ENCODE results near the gene HNRNPUL2. TPM values are rescaled to one million over a fixed set of nuclear protein-coding genes. Genes with fewer than 3 reads are reported as not detected.

HNRNPUL2 gene
- total and polyA plus RNA-seq, 2 donors (not counting 3 experiments of a cell fraction or from before 2014, with no cell fraction given): 18.3 to 56.2 TPM

- Histone ChIP-seq H3K36me3 (ENCODE audit: control insufficient read depth in 2 of 2, extremely low read depth in 1 of 2, insufficient read depth in 2 of 2, low read length in 2 of 2) (peaks cover 0 to 17% of the 10 kb centered on the region in 2 experiments), H3K27me3 (ENCODE audit: control insufficient read depth in 2 of 2, insufficient read depth in 2 of 2, low read length in 2 of 2) (no peaks in the 10 kb centered on the region), H3K27ac (ENCODE audit: insufficient read depth, low read depth, low read length) (peak overlapping the region; percentile 74), H3K79me2 (ENCODE audit: control insufficient read depth, insufficient read depth, low read length) (peaks cover 16% of the 10 kb centered on the region), H2AFZ (ENCODE audit: low read depth, low read length) (peak overlapping the region; percentile 72), H4K20me1 (replicated peaks; ENCODE audit: control insufficient read depth, extremely low read depth, insufficient read depth, low read length) (no peaks in the 10 kb centered on the region), H3K4me2 (ENCODE audit: insufficient read depth, low read length) (peak overlapping the region; percentile 71), H3K4me1 (ENCODE audit: control insufficient read depth, extremely low read depth, insufficient read depth, low read length) (peaks cover 11% of the 10 kb centered on the region), H3K9me3 (replicated peaks; ENCODE audit: control insufficient read depth, insufficient read depth, low read length) (no peaks in the 10 kb centered on the region), H3K9me1 (replicated peaks; ENCODE audit: control insufficient read depth, extremely low read depth, insufficient read depth, low read length) (no peaks in the 10 kb centered on the region), H3K4me3 (replicated peaks in 1 of 3; ENCODE audit: insufficient read depth in 1 of 3, low read depth in 1 of 3, low read length in 3 of 3) (peak overlapping the region; percentile 76 to 93 (median 79)), H3K9ac (replicated peaks; ENCODE audit: extremely low read depth, insufficient read depth, low read length) (peak overlapping the region; percentile 85)
- BruUV-seq (replicated peaks): TSS peak; percentile 53
- intact Hi-C loops (cut with micrococcal nuclease): loop anchor here (2.0 kb wide), 1 partner anchor 14 kb away; the partner anchor contains the start of genes C11orf98 and CSKMT
- FAIRE-seq: no peak
- dilution Hi-C loops (cut with MboI; ENCODE audit: extremely low pct_ligation_motif_present, low sequenced_read_pairs): no loop called here
- TF ChIP-seq POLR2A (IDR thresholded peaks at IDR 0.05; ENCODE audit: low read depth, low read length) (no peak), EZH2 (IDR thresholded peaks at IDR 0.05; ENCODE audit: borderline replicate concordance, low read depth, low read length, severe bottlenecking) (no peak), MYC (IDR thresholded peaks at IDR 0.05; ENCODE audit: low read depth, low read length) (no peak), GATA2 (IDR thresholded peaks at IDR 0.05; ENCODE audit: insufficient read depth, insufficient read length, low read depth, low read length) (no peak), JUN (IDR thresholded peaks at IDR 0.05; ENCODE audit: borderline replicate concordance, insufficient read depth, insufficient read length, low read depth) (no peak), MAX (IDR thresholded peaks at IDR 0.05; ENCODE audit: insufficient read depth, insufficient read length) (no peak), POLR2AphosphoS5 (IDR thresholded peaks at IDR 0.05; ENCODE audit: insufficient read depth, low read depth, low read length) (no peak), CTCF (IDR thresholded peaks at IDR 0.05; ENCODE audit: extremely low read depth in 1 of 2, insufficient read depth in 1 of 2, low read depth in 1 of 2, low read length in 2 of 2) (no peak)
- DNase-seq (ENCODE audit: low read depth, low spot score): no peak
- ChIA-PET CTCF (no interaction called here), POLR2A (interaction anchor here (3.2 kb wide), 1 partner anchor 13 kb away, joined by 33 read pairs; the partner anchor contains the start of genes C11orf98 and CSKMT)
These were observed 48.9 kb downstream of the HNRNPUL2 start for GRCh38 chr11:62678433-62678769.
